ENCODE data around the gene C1QTNF2. TPM values are rescaled to one million over a fixed set of nuclear protein-coding genes. Genes with fewer than 3 reads are reported as not detected.

C1QTNF2 gene
- polyA plus RNA-seq, 1 donor from 2014 or later: 0.09 TPM

- no peaks in the 10 kb centered on the region for H3K36me3 ChIP-seq (ENCODE audit: insufficient read depth, low read length)
- no peak overlapping the region for H3K4me3 ChIP-seq (ENCODE audit: low read length)
- no peaks in the 10 kb centered on the region for H3K27me3 ChIP-seq (ENCODE audit: insufficient read depth, low read depth, low read length)
- H3F3A ChIP-seq (ENCODE audit: insufficient read depth, low read length, poor library complexity, severe bottlenecking): no peaks in the 10 kb centered on the region
- TF ChIP-seq TAF1 (IDR thresholded peaks at IDR 0.05; ENCODE audit: low read depth) (no peak), CTCF (IDR thresholded peaks at IDR 0.05; ENCODE audit: poor library complexity, severe bottlenecking) (no peak), EZH2 (IDR thresholded peaks at IDR 0.05; ENCODE audit: borderline replicate concordance, insufficient read depth, low read length, poor library complexity, severe bottlenecking) (no peak), EP300 (conservative IDR thresholded peaks at IDR 0.05; ENCODE audit: poor library complexity, severe bottlenecking) (no peak), SMC3 (conservative IDR thresholded peaks at IDR 0.05; ENCODE audit: poor library complexity) (no peak), REST (IDR thresholded peaks at IDR 0.05; ENCODE audit: borderline replicate concordance) (no peak), POLR2AphosphoS5 (IDR thresholded peaks at IDR 0.05) (no peak), MXI1 (conservative IDR thresholded peaks at IDR 0.05; ENCODE audit: poor library complexity, severe bottlenecking) (no peak), RAD21 (conservative IDR thresholded peaks at IDR 0.05) (no peak)
- no peaks in the 10 kb centered on the region for H3K9me3 ChIP-seq (ENCODE audit: low read length)
- H3K9me2 ChIP-seq (ENCODE audit: insufficient read depth, low read length): no peaks in the 10 kb centered on the region
- no peaks in the 10 kb centered on the region for H3K79me2 ChIP-seq (replicated peaks; ENCODE audit: insufficient read depth, low read length)
- no peak overlapping the region for H2AFZ ChIP-seq (ENCODE audit: low read depth, low read length)
- no peak overlapping the region for H3K9ac ChIP-seq (ENCODE audit: low read length)
- no peaks in the 10 kb centered on the region for H4K20me1 ChIP-seq (ENCODE audit: insufficient read depth)
- no peak overlapping the region for H3K4me2 ChIP-seq (ENCODE audit: low read length)
- no peak overlapping the region for H3K27ac ChIP-seq (ENCODE audit: low read length)
These were observed 15.8 kb downstream of the C1QTNF2 start for GRCh38 chr5:160354666-160355065.

- Histone ChIP-seq H3K4me2 (ENCODE audit: low read length) (no peak overlapping the region), H3K27me3 (ENCODE audit: insufficient read depth, low read depth, low read length) (no peaks in the 10 kb centered on the region), H3K9ac (ENCODE audit: low read length) (no peak overlapping the region), H3K27ac (ENCODE audit: low read length) (no peak overlapping the region), H4K20me1 (ENCODE audit: insufficient read depth) (no peaks in the 10 kb centered on the region), H3K36me3 (ENCODE audit: insufficient read depth, low read length) (no peaks in the 10 kb centered on the region), H3K9me2 (ENCODE audit: insufficient read depth, low read length) (no peaks in the 10 kb centered on the region), H3K4me3 (ENCODE audit: low read length) (no peak overlapping the region), H3F3A (ENCODE audit: insufficient read depth, low read length, poor library complexity, severe bottlenecking) (no peaks in the 10 kb centered on the region), H3K79me2 (replicated peaks; ENCODE audit: insufficient read depth, low read length) (no peaks in the 10 kb centered on the region), H3K9me3 (ENCODE audit: low read length) (no peaks in the 10 kb centered on the region), H2AFZ (ENCODE audit: low read depth, low read length) (no peak overlapping the region)
- TF ChIP-seq SMC3 (conservative IDR thresholded peaks at IDR 0.05; ENCODE audit: poor library complexity): no peak
- TF ChIP-seq POLR2AphosphoS5 (IDR thresholded peaks at IDR 0.05): no peak
- TF ChIP-seq CTCF (IDR thresholded peaks at IDR 0.05; ENCODE audit: poor library complexity, severe bottlenecking): no peak
- no peak for TF ChIP-seq EP300 (conservative IDR thresholded peaks at IDR 0.05; ENCODE audit: poor library complexity, severe bottlenecking)
- no peak for TF ChIP-seq REST (IDR thresholded peaks at IDR 0.05; ENCODE audit: borderline replicate concordance)
- no peak for TF ChIP-seq RAD21 (conservative IDR thresholded peaks at IDR 0.05)
- TF ChIP-seq EZH2 (IDR thresholded peaks at IDR 0.05; ENCODE audit: borderline replicate concordance, insufficient read depth, low read length, poor library complexity, severe bottlenecking): no peak
- no peak for TF ChIP-seq MXI1 (conservative IDR thresholded peaks at IDR 0.05; ENCODE audit: poor library complexity, severe bottlenecking)
- no peak for TF ChIP-seq TAF1 (IDR thresholded peaks at IDR 0.05; ENCODE audit: low read depth)
These were observed 17.0 kb downstream of the C1QTNF2 start for GRCh38 chr5:160353379-160353778.

All from neural cell (in vitro differentiated cells).